HCT116 (cell line): ENCODE measurements around the gene IGFBP2. TPM values are rescaled to one million over a fixed set of nuclear protein-coding genes. Genes with fewer than 3 reads are reported as not detected.

ENCODE experiments used
- ATAC-seq: fragments of 200-7000 bp; cut with Tn5 transposase; 2 replicates; pipeline ENCODE4 v1.9.1; 2020; ENCODE audit warnings: mild to moderate bottlenecking, moderate library complexity
- BruUV-seq: library from RNA; stranded (reverse); fragments of 400-500 nt; replicated peaks from 2 replicates; lab custom pipeline; 2021; lab: Mats Ljungman, UMichigan
- CTCF ChIA-PET: fragments of 300-600 bp; sonication (Branson Sonifier 250); formaldehyde crosslinking; loops from one replicate; lab custom pipeline; 2021; ENCODE audit warnings: antibody characterized with exemption; lab: Charles Lee
- POLR2A ChIA-PET: fragments of 300-600, 350-600 bp; sonication (Branson Sonifier 250); formaldehyde crosslinking; loops from one replicate; lab custom pipeline; 2021; ENCODE audit warnings: antibody characterized with exemption; lab: Charles Lee
- RAD21 ChIA-PET, 2 experiments: fragments of 300-600 bp; sonication (Branson Sonifier 250); formaldehyde crosslinking; loops; one replicate each; lab custom pipeline; 2023; ENCODE audit warnings: low total read pairs in 2 of 2; ENCODE audit not compliant: uncharacterized antibody in 2 of 2, unreplicated experiment in 2 of 2, low non-redundant PET in 1 of 2; lab: Charles Lee
- DNase-seq: peaks from one replicate; pipeline ENCODE4 v3.0.0-alpha.2; 2010; ENCODE audit warnings: low read depth, low spot score
- H2AFZ ChIP-seq: fragments of 200-600 bp; shearing (Covaris generic), sonication (generic); 2 replicates; pipeline ENCODE4 v1.6.1; 2017; ENCODE audit warnings: low read depth, mixed run types, mixed read lengths, antibody characterized with exemption, low read length; ENCODE audit not compliant: poor library complexity, severe bottlenecking
- H3K27ac ChIP-seq: 2 replicates; pipeline ENCODE4 v1.5.1; 2012; ENCODE audit warnings: low read depth, low read length
- H3K27me3 ChIP-seq: fragments of 200-600 bp; sonication (generic); 2 replicates; pipeline ENCODE4 v1.6.1; 2016; ENCODE audit warnings: mixed run types, low read length, mixed read lengths; ENCODE audit not compliant: insufficient read depth
- H3K36me3 ChIP-seq, 2 experiments: fragments of 200-500 bp in 1 of 2; fragments of 200-600 bp in 1 of 2; sonication (Bioruptor generic) in 1 of 2; sonication (generic) in 1 of 2; 2 replicates each; pipeline versions ENCODE4 v1.5.1 to v1.6.1; 2014 to 2016; ENCODE audit warnings: low read length in 2 of 2, inconsistent platforms in 1 of 2, mixed read lengths in 1 of 2, mixed run types in 1 of 2; ENCODE audit not compliant: insufficient read depth in 2 of 2, control insufficient read depth in 1 of 2
- H3K4me1 ChIP-seq, 2 experiments: fragments of 200-600 bp in 1 of 2; sonication (generic) in 1 of 2; 2 replicates each; pipeline versions ENCODE4 v1.5.1 to v1.6.1; 2012 to 2017; ENCODE audit warnings: low read length in 2 of 2, inconsistent platforms in 1 of 2, mild to moderate bottlenecking in 1 of 2, mixed read lengths in 1 of 2, mixed run types in 1 of 2, moderate library complexity in 1 of 2; ENCODE audit not compliant: insufficient read depth in 2 of 2, control insufficient read depth in 1 of 2
- H3K4me2 ChIP-seq: fragments of 200-600 bp; sonication (generic); 2 replicates; pipeline ENCODE4 v1.6.1; 2017; ENCODE audit warnings: mixed run types, low read length, mixed read lengths
- H3K4me3 ChIP-seq, 2 experiments: fragments of 200-600 bp in 1 of 2; sonication (generic) in 1 of 2; replicated peaks in 1 of 2; 2 replicates each; pipeline ENCODE4 v1.5.1; 2011 to 2016; ENCODE audit warnings: low read length in 2 of 2, control low read depth in 1 of 2, low read depth in 1 of 2, mild to moderate bottlenecking in 1 of 2, mixed read lengths in 1 of 2, mixed run types in 1 of 2
- H3K79me2 ChIP-seq: fragments of 200-600 bp; sonication (generic); 2 replicates; pipeline ENCODE4 v1.6.1; 2017; ENCODE audit warnings: mild to moderate bottlenecking, mixed run types, low read length, moderate library complexity, mixed read lengths; ENCODE audit not compliant: insufficient read depth
- H3K9ac ChIP-seq: fragments of 200-600 bp; sonication (generic); 2 replicates; pipeline ENCODE4 v1.6.1; 2016; ENCODE audit warnings: low read length, mixed read lengths
- H3K9me2 ChIP-seq: fragments of 200-600 bp; sonication (generic), shearing (Covaris generic); 2 replicates; pipeline ENCODE4 v1.6.1; 2017; ENCODE audit warnings: mixed run types, mild to moderate bottlenecking, moderate library complexity; ENCODE audit not compliant: insufficient read depth
- H3K9me3 ChIP-seq, 2 experiments: fragments of 200-500 bp in 1 of 2; fragments of 200-600 bp in 1 of 2; sonication (Bioruptor generic) in 1 of 2; sonication (generic) in 1 of 2; 2 replicates each; pipeline ENCODE4 v1.6.1; 2014 to 2017; ENCODE audit warnings: low read length in 2 of 2, mixed read lengths in 2 of 2, inconsistent platforms in 1 of 2, low read depth in 1 of 2, mild to moderate bottlenecking in 1 of 2, mixed run types in 1 of 2, moderate library complexity in 1 of 2; ENCODE audit not compliant: control insufficient read depth in 1 of 2, insufficient read depth in 1 of 2
- H4K20me1 ChIP-seq: fragments of 200-600 bp; sonication (generic), shearing (Covaris generic); 2 replicates; pipeline ENCODE4 v1.6.1; 2017; ENCODE audit warnings: mixed run types, mild to moderate bottlenecking, moderate library complexity; ENCODE audit not compliant: insufficient read depth
- CBX3 ChIP-seq: IDR thresholded peaks from 2 replicates; pipeline ENCODE4 v1.6.1; 2012; ENCODE audit warnings: low read depth
- CEBPB ChIP-seq: IDR thresholded peaks from 2 replicates; pipeline ENCODE4 v1.6.1; 2012; ENCODE audit warnings: low read depth
- EGR1 ChIP-seq: IDR thresholded peaks from 2 replicates; pipeline ENCODE4 v1.6.1; 2012; ENCODE audit warnings: low read depth
- EZH2 ChIP-seq: fragments of 200-600 bp; sonication (generic); IDR thresholded peaks from 2 replicates; pipeline ENCODE4 v1.6.1; 2017; ENCODE audit warnings: antibody characterized with exemption, mixed run types
- FOSL1 ChIP-seq: IDR thresholded peaks from 2 replicates; pipeline ENCODE4 v1.6.1; 2012; ENCODE audit warnings: low read depth
- JUND ChIP-seq: IDR thresholded peaks from 2 replicates; pipeline ENCODE4 v1.6.1; 2012
- POLR2AphosphoS5 ChIP-seq: IDR thresholded peaks from 2 replicates; pipeline ENCODE4 v1.6.1; 2011; ENCODE audit warnings: mild to moderate bottlenecking, low read depth, low read length, moderate library complexity
- RAD21 ChIP-seq: IDR thresholded peaks from 2 replicates; pipeline ENCODE4 v1.6.1; 2012; ENCODE audit warnings: low read depth, mild to moderate bottlenecking
- SP1 ChIP-seq: IDR thresholded peaks from 2 replicates; pipeline ENCODE4 v1.6.1; 2012; ENCODE audit warnings: low read depth
- SRF ChIP-seq: IDR thresholded peaks from 2 replicates; pipeline ENCODE4 v1.6.1; 2012; ENCODE audit warnings: low read depth
- YY1 ChIP-seq: IDR thresholded peaks from 2 replicates; pipeline ENCODE4 v1.6.1; 2011; ENCODE audit warnings: low read length, low read depth, moderate library complexity, mild to moderate bottlenecking; ENCODE audit not compliant: insufficient replicate concordance; ENCODE audit errors: extremely low read depth
- intact Hi-C: fragments of 100-400 bp; cut with micrococcal nuclease; formaldehyde crosslinking; loops from 2 replicates; pipeline ENCODE4 v1.10.0; 2022
- total RNA-seq: library from RNA; stranded (reverse); gene quantifications from one replicate; pipeline ENCODE4 v1.2.1, GENCODE V29; 2021; ENCODE audit not compliant: unreplicated experiment
- TF ChIP-seq, protein P1 (sequence below): IDR thresholded peaks from 2 replicates; pipeline ENCODE4 v1.6.1; 2012
- TF ChIP-seq, protein P2 (sequence below): IDR thresholded peaks from 2 replicates; pipeline ENCODE4 v1.6.1; 2012
- TF ChIP-seq, protein P3 (sequence below): IDR thresholded peaks from 2 replicates; pipeline ENCODE4 v1.6.1; 2011; ENCODE audit warnings: mild to moderate bottlenecking, low read length, moderate library complexity; ENCODE audit not compliant: insufficient replicate concordance; ENCODE audit errors: extremely low read depth
- TF ChIP-seq, protein P4 (sequence below), 3 experiments: fragments of 200-600 bp in 1 of 3; sonication (generic) in 1 of 3; IDR thresholded peaks in 2 of 3; conservative IDR thresholded peaks in 1 of 3; 2 replicates each; pipeline ENCODE4 v1.5.1; 2012 to 2017; ENCODE audit warnings: low read depth in 2 of 3, low read length in 2 of 3, antibody characterized with exemption in 1 of 3, borderline replicate concordance in 1 of 3, control low read depth in 1 of 3, mild to moderate bottlenecking in 1 of 3, mixed read lengths in 1 of 3, mixed run types in 1 of 3, moderate library complexity in 1 of 3; ENCODE audit not compliant: insufficient read depth in 1 of 3
- TF ChIP-seq, protein P5 (sequence below): IDR thresholded peaks from 2 replicates; pipeline ENCODE4 v1.6.1; 2012; ENCODE audit warnings: low read depth

Gene IGFBP2
- total RNA-seq, 1 experiment from 2014 or later, result 143 TPM

DNA sequence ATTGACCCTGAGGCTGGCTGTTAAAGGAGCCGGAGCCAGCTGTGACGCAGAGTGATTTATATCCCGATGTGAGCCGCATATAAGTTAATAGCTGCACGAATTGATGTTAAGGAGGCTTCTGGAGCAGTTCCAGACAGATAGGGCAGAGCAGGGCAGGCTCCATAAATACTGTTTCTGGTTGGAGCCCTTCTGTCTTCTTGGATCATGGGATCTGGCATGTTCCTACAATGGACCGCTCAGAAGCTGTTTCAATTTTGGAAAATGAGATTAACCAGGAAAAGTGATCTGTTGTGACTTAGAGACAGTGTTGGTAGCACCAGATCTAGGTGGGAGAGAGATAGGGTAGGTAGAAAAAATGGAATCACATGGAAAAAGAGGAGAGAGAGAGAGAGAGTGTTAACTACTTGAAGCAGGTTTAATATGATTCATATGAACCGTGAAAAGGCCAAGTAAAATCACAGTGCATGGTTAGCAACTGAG lies 66.9 kb downstream of the IGFBP2 start:
- TF ChIP-seq CBX3 (no peak), JUND (no peak), POLR2AphosphoS5 (no peak), YY1 (no peak), EGR1 (no peak), FOSL1 (no peak), EZH2 (no peak), SP1 (no peak), CEBPB (no peak), RAD21 (no peak), SRF (no peak)
- TF ChIP-seq, protein P1, sequence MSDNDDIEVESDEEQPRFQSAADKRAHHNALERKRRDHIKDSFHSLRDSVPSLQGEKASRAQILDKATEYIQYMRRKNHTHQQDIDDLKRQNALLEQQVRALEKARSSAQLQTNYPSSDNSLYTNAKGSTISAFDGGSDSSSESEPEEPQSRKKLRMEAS, result no peak
- TF ChIP-seq, protein P2, sequence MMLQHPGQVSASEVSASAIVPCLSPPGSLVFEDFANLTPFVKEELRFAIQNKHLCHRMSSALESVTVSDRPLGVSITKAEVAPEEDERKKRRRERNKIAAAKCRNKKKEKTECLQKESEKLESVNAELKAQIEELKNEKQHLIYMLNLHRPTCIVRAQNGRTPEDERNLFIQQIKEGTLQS, result no peak
- TF ChIP-seq, protein P3, sequence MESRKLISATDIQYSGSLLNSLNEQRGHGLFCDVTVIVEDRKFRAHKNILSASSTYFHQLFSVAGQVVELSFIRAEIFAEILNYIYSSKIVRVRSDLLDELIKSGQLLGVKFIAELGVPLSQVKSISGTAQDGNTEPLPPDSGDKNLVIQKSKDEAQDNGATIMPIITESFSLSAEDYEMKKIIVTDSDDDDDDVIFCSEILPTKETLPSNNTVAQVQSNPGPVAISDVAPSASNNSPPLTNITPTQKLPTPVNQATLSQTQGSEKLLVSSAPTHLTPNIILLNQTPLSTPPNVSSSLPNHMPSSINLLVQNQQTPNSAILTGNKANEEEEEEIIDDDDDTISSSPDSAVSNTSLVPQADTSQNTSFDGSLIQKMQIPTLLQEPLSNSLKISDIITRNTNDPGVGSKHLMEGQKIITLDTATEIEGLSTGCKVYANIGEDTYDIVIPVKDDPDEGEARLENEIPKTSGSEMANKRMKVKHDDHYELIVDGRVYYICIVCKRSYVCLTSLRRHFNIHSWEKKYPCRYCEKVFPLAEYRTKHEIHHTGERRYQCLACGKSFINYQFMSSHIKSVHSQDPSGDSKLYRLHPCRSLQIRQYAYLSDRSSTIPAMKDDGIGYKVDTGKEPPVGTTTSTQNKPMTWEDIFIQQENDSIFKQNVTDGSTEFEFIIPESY, result no peak
- TF ChIP-seq, protein P4, sequence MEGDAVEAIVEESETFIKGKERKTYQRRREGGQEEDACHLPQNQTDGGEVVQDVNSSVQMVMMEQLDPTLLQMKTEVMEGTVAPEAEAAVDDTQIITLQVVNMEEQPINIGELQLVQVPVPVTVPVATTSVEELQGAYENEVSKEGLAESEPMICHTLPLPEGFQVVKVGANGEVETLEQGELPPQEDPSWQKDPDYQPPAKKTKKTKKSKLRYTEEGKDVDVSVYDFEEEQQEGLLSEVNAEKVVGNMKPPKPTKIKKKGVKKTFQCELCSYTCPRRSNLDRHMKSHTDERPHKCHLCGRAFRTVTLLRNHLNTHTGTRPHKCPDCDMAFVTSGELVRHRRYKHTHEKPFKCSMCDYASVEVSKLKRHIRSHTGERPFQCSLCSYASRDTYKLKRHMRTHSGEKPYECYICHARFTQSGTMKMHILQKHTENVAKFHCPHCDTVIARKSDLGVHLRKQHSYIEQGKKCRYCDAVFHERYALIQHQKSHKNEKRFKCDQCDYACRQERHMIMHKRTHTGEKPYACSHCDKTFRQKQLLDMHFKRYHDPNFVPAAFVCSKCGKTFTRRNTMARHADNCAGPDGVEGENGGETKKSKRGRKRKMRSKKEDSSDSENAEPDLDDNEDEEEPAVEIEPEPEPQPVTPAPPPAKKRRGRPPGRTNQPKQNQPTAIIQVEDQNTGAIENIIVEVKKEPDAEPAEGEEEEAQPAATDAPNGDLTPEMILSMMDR (IDR thresholded peaks at IDR 0.05 in 2 of 3, conservative IDR thresholded peaks at IDR 0.05 in 1 of 3; ENCODE audit: borderline replicate concordance in 1 of 3, insufficient read depth in 1 of 3, low read depth in 2 of 3, low read length in 2 of 3), result no peak
- TF ChIP-seq, protein P5, sequence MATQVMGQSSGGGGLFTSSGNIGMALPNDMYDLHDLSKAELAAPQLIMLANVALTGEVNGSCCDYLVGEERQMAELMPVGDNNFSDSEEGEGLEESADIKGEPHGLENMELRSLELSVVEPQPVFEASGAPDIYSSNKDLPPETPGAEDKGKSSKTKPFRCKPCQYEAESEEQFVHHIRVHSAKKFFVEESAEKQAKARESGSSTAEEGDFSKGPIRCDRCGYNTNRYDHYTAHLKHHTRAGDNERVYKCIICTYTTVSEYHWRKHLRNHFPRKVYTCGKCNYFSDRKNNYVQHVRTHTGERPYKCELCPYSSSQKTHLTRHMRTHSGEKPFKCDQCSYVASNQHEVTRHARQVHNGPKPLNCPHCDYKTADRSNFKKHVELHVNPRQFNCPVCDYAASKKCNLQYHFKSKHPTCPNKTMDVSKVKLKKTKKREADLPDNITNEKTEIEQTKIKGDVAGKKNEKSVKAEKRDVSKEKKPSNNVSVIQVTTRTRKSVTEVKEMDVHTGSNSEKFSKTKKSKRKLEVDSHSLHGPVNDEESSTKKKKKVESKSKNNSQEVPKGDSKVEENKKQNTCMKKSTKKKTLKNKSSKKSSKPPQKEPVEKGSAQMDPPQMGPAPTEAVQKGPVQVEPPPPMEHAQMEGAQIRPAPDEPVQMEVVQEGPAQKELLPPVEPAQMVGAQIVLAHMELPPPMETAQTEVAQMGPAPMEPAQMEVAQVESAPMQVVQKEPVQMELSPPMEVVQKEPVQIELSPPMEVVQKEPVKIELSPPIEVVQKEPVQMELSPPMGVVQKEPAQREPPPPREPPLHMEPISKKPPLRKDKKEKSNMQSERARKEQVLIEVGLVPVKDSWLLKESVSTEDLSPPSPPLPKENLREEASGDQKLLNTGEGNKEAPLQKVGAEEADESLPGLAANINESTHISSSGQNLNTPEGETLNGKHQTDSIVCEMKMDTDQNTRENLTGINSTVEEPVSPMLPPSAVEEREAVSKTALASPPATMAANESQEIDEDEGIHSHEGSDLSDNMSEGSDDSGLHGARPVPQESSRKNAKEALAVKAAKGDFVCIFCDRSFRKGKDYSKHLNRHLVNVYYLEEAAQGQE, result no peak
- RAD21 ChIA-PET, result no interaction called here
- H3K36me3 ChIP-seq, result no peaks in the 10 kb centered on the region
- intact Hi-C loops, result no loop called here
- no peak overlapping the region for H3K4me2 ChIP-seq
- ATAC-seq (no peak), DNase-seq (no peak)
- CTCF ChIA-PET, result interaction anchor here (0.6 to 2.6 kb wide), 3 partner anchors 466 to 1013 kb away, joined by 3 to 20 read pairs (median 3); no protein-coding TSS in a partner anchor
- POLR2A ChIA-PET, result no interaction called here
- H2AFZ ChIP-seq, result no peak overlapping the region
- no peaks in the 10 kb centered on the region for H3K9me3 ChIP-seq
- H3K4me3 ChIP-seq, result no peak overlapping the region
- H3K9me2 ChIP-seq, result peaks cover 3% of the 10 kb centered on the region; the same call in 1 of the 2 replicates
- H3K27ac ChIP-seq, result no peak overlapping the region
- no TSS peak for BruUV-seq
- H3K4me1 ChIP-seq, result peaks cover 13 to 20% of the 10 kb centered on the region in 2 experiments
- no peak overlapping the region for H3K9ac ChIP-seq
- peaks cover 22% of the 10 kb centered on the region; the same call in 1 of the 2 replicates for H3K27me3 ChIP-seq
- H3K79me2 ChIP-seq, result no peaks in the 10 kb centered on the region
- no peaks in the 10 kb centered on the region for H4K20me1 ChIP-seq
